ENCODE measurements around the gene TECPR2.
"Not testable (repeated sequence)": the region's sequence is repeated elsewhere in the genome, so short reads cannot be mapped to it uniquely, and the experiment has no call there.

The TECPR2 gene

DNA sequence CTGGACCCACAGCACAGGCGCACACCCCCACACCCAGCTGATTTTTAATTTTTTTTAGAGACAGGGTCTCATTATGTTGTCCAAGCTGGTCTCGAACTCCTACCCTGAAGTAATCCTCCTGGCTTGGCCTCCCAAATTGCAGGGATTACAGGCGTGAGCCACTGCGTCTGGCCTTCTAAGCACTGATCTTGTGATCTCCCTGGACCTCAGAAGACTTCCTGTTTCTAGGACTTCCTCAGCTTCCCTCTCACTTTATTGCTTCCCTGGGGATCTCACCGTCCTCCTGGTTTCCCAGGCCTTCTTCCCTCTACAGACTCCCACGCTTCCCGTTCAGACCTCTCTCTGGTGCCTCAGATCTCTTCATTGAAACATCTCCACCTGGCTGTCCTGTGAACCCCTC lies 29.4 kb upstream of the TECPR2 start:
- no peak for DNase-seq (ENCODE audit: low read depth)

DNA sequence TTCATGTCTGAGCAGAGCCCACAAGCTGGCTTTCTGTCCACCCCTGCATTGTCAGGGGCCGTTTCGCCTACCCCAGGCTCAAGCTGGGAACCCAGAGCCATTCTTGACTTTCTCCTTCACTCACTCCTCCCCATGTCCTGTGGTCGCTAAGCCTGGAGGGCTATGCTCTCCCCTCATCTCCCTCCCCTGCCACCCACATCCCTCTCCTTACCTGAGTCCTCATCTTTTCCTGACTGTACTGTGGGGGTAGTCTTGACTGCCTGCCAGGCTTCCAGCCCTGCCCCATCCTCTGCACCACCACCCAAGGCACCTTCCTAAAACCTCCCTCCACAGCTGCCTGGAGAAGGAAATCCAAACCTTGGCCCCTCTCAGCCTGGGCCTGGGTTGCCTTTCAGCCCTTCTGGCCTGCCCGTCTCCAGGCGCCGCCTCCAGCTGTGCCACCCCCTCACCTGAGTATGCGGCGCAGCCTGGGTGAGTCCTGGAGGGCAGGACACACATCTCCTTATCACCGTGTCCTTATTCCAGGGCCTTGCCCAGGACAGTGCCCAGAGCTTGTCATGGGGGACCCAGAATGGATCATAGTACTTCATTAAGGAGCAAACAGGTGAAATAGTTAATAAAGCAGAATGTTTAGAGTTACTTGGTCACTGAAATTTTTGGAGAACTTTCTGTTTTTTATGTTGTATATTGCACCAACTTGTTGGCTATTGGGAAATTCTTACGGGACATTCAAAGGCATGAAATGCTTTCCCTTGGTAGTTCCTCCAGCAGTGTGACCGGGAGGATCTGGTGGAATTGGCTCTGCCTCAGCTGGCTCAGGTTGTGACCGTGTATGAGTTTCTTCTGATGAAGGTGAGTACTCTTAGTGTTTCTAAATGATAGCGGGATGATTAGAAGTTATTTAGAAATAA lies 28.7 kb upstream of the TECPR2 start:
- no peak for DNase-seq (ENCODE audit: low read depth)

DNA sequence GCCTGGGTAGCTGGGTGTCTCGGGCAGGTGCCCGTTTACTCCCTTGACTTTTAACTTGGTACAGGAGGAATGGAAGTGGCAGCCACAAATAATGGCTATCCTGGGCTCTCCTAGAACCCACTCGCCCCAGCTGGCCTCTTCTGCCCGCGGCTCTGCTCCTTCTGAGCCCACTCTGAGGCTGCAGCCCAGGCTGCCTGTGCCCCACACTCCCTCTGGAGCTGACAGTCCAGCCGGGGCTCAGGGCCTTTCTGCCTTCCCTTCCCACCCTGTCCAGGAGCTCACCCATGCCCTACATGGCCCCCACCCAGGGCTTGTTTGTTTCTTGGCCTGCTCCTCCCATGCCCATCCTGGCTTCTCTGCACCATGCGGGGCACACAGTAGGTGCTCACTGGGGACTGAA lies 27.6 kb upstream of the TECPR2 start:
- no peak for DNase-seq (ENCODE audit: low read depth)

DNA sequence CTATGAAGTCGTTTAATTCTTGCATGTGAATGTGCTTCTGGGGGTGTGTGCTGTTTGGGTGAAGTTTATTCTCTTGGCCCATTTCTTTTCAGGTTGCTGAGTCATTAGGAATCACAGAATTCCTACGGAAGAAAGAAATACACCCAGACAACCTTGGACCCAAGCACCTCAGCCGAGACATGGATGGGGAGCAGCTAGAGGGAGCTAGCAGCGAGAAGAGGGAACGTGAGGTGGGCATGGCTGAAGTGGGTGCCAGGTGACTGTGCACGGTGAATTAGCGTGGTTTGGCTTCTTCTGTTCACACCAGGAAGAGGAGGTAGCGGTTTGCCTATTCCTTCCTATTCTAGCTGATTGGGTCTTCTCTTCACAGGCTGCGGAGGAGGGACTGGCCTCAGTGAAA lies 24.0 kb upstream of the TECPR2 start:
- DNase-seq (ENCODE audit: low read depth): no peak

DNA sequence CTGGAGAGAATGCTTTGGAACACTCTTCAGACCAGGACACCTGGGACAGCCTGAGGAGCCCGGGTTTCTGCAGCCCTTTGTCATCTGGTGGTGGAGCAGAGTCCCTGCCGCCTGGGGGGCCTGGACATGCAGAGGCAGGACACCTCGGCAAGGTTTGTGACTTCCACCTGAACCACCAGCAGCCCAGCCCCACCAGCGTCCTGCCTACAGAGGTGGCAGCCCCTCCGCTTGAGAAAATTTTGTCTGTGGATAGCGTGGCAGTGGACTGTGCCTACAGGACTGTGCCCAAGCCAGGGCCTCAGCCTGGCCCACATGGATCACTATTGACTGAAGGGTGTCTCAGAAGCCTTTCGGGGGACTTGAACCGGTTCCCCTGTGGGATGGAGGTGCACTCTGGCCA lies 21.2 kb upstream of the TECPR2 start:
- no peak for DNase-seq (ENCODE audit: low read depth)

DNA sequence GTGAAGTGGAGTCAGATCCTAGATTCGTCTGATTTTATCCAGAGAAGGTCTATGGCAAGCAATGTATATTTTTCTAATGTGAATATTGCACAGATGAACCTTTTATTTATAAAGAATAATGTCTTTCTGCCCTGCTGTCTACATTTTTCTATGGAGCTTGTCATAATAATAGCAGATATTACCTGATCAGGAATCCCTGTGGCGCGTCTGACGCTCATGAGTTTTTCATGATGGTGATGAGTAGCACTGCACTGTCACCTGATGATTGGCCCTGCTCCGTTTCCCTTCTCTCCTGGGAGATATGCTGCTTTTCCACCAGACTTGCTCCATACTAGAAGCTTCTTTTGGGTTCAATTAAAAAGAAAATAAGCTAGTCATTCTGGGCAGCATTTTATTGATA lies 20.5 kb upstream of the TECPR2 start:
- no peak for DNase-seq (ENCODE audit: low read depth)

DNA sequence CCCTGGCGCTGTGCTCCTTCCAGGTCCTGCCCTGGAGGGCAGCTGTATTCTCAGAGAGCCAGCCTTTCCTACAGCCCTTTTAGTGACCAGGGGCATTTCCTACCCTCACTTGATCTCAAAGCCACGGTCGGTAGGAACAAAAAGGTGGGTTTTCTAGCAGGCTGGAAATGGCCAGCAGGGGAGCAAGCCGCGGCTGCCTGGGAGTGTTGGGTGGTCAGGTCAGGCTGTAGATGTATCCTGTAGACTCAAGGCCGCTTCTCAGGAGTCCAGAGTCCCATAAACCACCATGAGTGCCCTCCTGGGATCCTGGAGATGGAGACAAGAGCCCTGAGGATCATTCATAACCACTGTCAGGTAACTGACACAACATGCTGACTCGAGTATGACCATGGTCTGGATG lies 18.7 kb upstream of the TECPR2 start:
- no peak for DNase-seq (ENCODE audit: low read depth)

DNA sequence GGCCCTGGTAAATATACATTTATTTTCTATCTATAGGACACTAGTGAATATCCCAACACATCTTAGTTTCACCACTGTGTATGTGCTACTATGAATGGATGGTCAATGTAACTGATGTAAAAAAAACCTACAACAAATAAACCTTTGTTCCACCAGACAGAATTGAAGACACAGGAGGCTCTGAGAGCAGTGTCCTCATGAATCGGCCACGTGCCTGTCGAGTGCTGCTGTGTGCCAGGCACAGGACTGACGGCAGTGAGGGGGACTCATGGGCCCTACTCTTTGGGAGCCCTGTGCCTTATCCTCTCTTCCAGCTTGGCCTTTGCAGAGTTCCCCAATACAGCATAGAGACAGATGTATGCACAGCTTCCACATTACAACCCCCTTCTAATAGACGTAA lies 18.3 kb upstream of the TECPR2 start:
- DNase-seq (ENCODE audit: low read depth): no peak

DNA sequence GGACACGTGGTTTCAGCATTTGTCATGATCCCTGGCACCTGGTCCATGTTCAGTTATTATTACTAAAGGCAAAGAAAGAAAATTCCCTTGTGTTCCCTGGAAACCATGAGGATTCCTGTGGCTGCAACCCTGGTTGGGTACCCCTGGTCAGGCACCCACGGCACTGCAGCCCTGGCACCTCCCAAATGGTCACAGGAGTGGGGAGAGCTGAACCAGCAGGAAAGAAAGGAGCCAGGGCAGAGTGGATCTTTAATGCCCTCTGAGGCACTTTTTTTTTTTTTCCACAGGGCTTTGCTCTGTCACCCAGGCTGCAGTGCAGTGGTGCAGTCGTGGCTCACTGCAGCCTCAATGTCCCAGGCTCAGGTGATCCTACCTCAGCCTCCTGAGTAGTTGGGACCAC lies 17.5 kb upstream of the TECPR2 start:
- DNase-seq (ENCODE audit: low read depth): no peak

DNA sequence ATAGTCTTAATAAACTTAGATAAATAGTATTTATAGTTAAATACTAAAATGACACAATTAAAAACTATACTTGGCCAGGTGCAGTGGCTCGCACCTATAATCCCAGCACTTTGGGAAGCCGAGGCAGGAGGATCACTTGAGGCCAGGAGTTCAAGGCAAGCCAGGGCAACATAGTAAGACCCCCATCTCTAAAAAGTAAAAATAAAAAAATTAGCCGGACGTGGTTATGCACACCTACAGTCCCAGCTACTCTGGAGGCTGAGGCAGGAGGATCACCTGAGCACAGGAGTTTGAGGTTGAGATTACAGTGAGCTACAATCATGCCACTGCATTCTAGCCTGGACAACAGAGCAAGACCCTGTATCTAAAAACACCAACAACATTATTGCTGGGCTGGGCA lies 16.1 kb upstream of the TECPR2 start:
- no peak for DNase-seq (ENCODE audit: low read depth)

DNA sequence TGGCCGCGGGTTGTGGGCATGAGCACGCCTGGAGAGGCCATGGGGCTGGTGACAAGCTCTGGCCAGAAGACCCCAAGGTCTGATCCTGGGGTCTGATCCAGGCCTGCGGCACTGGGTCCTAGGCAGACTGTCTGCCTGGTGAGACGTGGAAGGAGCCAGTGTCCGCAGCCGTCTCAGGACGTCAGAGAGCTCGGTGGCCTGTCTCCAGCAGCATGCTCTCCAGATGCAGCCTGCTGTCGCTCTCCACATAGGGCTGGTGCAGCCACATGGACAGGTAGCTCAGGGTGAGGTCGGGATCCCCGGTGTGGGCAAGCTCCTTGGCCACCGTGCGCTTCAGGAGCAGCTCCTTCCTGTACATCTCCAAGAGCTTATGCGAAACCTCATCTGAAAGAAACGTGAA lies 14.4 kb upstream of the TECPR2 start:
- no peak for DNase-seq (ENCODE audit: low read depth)

DNA sequence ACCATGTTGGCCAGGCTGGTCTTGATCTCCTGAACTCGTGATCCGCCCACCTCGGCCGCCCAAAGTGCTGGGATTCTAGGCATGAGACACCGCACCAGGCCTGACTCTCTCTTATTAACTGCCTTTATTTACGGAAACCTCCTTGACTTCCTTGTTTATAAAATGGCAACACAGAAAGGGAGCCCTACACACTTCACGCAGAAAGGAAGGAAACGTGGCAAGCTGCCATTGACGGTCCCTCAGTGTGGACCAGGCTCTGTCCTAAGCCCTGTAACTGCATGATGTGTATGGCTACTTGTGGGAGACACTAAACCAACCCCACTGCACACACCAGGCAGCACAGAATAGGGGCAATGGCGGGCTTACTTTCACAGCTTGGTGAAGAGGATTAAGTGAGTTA lies 11.7 kb upstream of the TECPR2 start:
- DNase-seq (ENCODE audit: low read depth): no peak

DNA sequence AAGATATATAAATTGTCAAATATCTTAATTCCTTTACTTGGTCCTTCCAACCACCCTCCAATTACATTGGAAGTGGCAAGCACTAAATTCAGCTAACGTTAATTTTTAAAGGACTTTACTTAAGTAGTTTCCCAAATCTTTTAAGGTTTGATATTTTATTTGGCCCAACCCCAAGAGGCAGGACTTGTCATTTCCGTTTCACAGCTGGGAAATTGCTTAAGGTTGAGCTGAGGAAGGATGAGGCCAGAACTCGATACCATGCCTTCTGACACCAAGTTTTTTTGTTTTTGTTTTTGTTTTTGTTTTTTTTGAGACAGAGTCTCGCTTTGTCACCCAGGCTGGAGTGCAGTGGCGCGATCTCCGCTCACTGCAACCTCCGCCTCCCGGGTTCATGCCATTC lies 11.1 kb upstream of the TECPR2 start:
- not testable (repeated sequence) for DNase-seq (ENCODE audit: low read depth)

DNA sequence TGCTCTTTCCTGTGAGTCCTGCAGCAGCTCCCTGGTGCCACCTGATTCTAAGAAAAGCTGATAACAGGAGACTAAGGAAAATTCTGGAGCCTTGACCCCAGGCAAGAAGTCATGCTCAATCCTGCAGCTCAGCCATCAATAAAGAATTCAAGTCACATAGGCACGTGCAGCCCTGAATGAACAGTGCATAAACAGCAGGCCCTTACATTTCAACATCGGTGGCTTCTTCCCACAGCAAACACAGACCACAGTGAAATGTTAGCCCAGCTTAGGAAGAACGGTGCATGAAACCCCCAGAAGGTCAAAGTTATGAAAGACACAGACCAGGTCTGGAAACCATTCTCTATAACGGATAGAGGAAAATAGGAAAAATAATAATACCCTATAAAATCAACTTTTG lies 10.5 kb upstream of the TECPR2 start:
- no peak for DNase-seq (ENCODE audit: low read depth)

DNA sequence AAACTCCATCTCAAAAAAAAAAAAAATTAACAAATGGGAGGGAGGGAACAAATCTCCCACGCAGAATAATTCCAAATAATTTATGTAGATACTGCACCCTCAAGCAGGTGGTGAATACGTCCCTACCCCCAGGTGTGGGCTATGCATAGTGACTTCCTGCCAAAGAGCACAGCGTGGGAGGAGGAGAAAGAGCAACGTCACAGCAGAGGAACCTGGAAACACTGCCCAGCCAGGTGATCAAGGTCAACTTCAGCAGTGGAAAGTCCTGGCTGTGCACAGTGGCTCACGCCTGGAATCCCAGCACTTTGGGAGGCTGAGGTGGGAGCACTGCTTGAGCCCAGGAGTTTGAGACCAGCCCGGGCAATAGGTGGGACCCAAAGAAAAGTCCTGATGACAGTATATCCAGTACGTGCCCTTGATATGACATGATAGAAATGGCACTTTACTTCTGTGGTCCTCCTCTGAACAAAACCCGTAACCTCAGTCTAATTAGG lies 9.6 kb upstream of the TECPR2 start:
- DNase-seq (ENCODE audit: low read depth): no peak

DNA sequence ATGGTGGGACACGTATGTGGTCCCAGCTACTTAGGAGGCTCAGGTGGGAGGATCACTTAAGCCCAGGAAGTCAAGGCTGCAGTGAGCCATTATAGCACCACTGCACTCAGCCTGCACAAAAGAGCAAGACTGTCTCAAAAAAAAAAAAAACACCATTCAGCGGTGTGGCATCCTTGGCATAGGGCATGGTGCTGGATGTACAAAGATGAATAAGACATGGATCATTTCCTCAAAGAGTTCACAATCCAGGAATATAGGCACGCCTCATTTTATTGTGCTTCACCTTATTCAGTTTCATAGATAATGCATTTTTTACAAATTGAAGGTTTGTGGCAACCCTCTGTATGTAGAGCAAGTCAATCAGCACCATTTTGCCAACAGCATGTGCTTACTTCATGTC lies 6.5 kb upstream of the TECPR2 start:
- no peak for DNase-seq (ENCODE audit: low read depth)

DNA sequence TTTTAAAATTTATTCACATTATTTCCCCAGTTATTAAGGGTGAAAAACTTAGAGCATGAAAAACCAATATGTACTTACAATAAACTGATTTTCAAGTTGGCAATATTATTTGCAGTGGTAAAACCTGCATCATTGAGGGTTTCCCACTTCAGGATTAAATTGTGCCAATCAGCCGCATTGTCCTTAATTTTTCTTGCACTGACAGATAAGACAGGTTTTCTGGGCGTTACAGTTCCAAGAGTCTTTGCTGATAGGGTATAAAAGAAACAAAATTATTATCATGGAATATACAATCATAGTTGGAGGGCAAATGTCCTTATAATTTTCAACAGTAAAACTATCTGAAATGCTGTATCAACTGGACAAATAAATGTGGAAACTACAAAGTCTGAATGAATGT lies 3.4 kb upstream of the TECPR2 start:
- no peak for DNase-seq (ENCODE audit: low read depth)

DNA sequence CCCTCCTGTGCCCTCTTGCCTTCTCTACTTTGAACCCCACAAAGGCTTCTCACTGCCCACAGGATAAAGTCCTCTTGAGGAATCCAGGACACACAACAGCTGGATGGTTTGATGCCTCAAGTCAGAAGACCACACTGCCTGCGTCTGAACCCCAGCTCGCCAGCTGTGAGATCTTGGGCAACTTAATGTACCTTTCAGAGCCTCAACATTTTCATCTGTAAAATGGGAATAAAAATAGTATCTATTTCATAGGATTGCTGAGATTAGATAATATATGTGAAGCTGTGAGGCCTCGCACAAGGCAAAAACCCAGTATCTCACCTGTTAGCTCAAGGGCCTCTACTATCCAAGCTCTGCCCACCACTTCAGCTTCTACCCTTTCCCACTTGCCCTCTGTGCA lies 2.4 kb upstream of the TECPR2 start:
- no peak for DNase-seq (ENCODE audit: low read depth)

DNA sequence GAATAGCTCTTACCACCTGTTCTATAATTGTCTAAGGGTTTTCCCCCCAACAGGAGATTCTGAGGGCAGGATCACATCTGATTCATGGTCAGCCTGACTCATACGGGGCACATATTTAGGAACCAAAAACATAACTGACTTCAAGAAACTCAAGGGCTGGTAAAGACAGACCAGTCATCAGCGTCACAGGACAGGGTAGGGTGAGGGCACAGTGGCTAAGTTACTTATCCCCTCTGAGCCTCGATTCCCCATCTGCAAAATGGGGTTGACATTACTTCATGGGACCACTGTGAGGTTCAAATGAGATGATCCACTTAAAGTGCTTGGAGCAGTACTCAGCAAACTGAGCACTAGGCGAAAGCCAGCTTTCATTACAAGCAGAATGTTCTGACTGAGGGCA lies 657 bp upstream of the TECPR2 start:
- no peak for DNase-seq (ENCODE audit: low read depth)

DNA sequence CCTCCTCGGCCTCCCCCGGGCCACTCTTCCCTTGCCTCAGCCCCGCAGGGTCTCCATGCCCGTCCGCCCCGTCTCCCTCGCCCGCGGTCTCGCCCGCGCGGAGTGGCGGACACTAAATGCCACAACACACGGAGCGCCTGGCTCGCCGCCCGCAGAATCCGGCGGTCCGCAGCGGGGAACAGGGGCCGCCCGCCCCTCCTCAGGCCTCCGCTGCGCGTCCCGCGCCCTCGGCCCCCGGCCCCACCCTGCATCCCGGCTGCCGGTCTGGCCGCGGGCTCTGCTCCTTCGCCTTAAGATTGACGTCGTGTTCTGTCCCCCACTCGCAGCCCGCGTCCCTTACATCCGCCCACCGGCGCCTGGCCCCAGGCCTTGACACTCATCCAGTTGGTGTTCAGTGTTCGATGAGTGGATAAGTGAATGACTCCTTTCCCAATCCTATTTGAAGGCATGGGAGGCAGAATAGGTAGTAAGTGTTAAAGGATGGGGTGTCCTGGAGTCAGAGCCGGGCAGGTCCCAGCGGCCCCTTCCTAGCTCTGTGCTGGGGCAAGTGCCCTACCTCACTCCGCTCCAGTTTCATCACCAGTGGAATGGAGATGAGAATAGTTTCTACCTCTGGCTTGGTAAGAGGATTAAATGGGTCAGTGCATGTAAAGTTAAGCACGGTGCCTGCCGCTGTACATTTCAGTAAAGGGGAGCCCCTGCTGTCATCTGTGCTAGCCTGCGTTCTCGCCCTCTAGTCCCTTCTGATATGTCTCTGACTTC lies 622 bp downstream of the TECPR2 start:
- DNase-seq (ENCODE audit: low read depth): no peak

DNA sequence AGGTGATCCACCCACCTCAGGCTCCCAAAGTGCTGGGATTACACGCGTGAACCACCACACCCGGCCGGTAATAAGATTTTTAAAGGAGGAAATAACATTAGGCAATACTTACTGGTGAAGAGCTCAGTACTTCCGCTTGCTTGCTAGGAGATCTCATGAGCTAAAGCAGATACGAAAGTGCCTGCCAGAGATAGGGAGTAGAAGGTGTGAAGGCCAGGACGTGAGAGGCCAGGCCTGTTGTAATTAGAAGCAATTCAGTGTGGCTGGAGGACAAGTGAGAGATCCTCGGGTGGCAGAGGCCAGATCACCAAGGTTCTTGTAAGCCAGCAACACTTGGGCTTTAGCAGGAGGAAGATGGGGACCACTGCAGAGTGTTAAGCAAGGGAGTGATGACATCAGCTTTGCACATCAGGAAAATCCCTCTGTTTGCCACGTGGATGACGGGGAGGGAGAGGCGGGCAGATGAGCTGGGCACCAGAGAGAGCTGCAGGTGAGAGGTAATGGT lies 7.6 kb downstream of the TECPR2 start:
- DNase-seq (ENCODE audit: low read depth): no peak

DNA sequence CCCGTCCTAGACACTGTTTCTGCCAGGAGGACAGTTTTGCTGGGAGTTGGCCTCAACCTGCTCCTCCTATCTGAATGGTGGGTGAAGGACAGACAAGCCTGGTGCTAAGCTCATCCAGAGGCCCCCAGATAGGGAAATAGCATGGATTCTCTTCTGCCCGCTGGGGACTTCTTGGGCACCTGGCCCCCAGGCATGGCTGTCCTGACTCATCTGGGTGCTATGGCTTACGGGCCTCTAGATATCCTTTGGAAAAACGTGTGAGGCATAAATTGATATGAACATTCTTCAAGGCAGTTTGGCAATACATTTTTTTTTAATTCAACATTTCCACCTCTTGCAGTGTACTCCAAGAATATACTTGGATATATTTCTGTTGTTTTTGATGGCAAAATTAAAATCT lies 8.6 kb downstream of the TECPR2 start:
- no peak for DNase-seq (ENCODE audit: low read depth)

DNA sequence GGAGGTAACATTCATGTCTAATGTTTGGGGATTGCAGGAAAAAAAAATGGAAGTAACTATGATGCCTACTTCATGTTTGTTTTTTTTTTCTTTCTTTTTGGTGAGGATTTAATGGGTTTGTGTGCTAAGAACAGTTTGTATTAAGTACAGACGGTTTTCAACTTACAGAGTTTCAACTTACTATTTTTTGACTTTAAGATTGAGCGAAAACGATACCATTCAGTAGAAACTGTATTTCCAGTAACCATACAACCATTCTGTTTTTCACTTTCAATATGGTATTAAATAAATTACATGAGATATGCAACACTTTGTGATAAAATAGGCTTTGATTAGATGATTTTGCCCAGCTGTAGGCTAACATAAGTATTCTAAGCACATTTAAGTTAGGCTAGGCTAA lies 10.4 kb downstream of the TECPR2 start:
- no peak for DNase-seq (ENCODE audit: low read depth)
